Anterior cingulate cortex (tissue), 58 donors: ENCODE measurements around the gene PPP1R11.
"Not testable (repeated sequence)": the region's sequence is repeated elsewhere in the genome, so short reads cannot be mapped to it uniquely, and the experiment has no call there.

Experiments used
- DNase-seq, 58 donors: peaks; one replicate each; lab custom pipeline; 2025; lab: John Stamatoyannopoulos, UW

Gene PPP1R11

DNA sequence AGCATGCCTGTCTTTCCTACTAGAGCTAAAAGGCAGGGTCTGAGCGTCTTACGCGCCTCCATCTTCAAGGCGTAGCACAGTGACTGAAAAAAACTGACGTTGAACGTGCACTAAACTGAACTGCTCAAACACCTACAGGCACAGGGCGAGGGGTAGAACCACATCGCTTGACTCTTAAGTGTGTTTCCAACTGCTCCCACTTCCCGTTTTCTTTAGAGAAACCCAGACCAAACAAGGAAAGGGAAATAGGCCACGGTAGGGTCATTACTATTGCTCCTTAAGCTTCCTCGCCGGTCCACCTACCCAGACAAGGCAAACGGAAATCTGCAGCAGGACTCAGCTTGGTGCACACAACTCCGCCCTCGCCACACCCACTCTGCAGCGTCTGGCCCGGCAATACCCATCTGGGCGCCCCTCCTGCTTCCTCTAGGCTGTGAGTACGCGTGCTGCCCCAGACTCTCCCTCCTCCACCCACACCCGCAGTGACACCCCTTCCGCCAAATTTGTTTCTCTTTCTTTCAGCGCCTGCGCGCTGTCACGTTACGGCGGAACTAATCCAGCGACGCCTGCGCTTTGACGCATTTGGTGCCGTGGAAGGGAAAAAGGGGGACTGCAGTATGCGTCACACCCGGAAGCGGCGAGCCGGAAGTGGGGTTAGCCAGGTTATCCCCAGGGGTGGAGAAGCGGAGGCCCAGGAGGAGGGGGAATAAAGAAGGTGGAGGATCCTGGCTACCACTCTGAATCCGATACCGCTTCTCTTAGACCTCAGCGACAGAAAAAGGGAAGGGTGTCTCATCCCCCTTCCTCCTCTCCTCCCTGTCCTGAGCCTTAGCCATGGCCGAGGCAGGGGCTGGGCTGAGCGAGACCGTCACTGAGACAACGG, at the start of gene PPP1R11:
TSS of gene PPP1R11 (plus strand) at position 622 of the 883 bp plus-strand sequence. CDS start at position 835, 213 bp downstream.
- peak; percentile 93 to 100 (median 99) for DNase-seq

- DNase-seq: no peak
Measured at GRCh38 chr6:30019819-30020218, 47.2 kb upstream of the PPP1R11 start.

DNA sequence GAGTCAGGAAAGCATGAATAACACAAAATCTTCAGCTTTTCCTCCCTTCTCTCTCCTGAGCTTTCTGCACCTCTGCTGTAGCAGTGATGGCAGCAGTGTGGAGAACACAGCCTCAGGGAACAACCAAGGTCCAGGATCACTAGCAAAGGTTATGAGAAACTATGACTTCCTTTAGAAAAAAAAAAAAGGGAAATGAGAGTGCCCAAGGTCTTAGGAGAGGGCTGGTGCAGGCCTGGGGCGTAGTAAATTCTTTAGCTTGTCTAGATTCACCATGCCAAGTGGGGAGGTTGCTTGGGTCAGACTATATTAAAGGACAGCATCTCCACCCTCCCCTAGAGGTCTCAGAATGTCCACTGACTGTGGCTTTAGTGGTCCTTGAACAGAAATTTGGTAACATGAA, 46.4 kb upstream of the PPP1R11 start:
- no peak for DNase-seq

DNA sequence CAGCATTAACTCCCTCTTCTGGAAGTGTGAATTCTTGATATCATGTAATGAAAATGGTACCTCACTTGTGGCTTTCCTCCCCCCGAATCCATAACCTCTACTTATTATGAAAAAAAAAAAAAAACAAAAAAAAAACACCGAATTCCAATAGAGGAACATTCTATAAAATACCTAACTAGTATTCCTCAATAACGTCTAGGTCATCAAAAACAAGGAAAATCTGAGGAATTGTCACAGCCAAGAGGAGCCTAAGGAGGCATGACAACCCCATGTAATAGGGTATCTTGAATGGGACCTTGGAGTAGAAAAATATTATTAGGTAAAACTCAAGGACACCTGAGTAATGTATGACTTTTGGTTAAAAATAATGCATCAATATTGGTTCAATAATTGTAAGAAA, 44.8 kb upstream of the PPP1R11 start:
- DNase-seq: no peak

- not testable (repeated sequence) for DNase-seq
Measured at GRCh38 chr6:30022712-30023111, 44.3 kb upstream of the PPP1R11 start.

DNA sequence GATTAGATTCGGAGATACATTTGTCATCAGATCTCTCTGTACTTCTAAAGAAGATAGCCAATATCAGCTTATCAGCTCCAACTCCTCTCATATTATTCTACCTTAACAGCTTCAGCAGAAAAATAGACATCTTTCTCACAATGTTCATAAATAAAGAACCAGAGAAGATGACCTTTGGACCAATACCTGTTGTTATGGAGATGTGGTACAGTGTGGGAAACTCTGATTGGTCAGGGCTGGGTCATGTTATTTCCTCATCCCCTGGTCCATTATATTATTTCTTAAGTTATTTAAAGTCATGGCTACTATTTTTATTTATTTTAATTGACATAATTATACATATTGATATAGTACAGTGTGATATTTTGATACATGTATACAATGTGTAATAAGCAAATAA, 41.8 kb upstream of the PPP1R11 start:
- DNase-seq: no peak

- no peak for DNase-seq
Measured at GRCh38 chr6:30029588-30029987, 37.4 kb upstream of the PPP1R11 start.

- no peak for DNase-seq
Measured at GRCh38 chr6:30031381-30031780, 35.6 kb upstream of the PPP1R11 start.

- DNase-seq: not testable (repeated sequence)
Measured at GRCh38 chr6:30033440-30033839, 33.6 kb upstream of the PPP1R11 start.

DNA sequence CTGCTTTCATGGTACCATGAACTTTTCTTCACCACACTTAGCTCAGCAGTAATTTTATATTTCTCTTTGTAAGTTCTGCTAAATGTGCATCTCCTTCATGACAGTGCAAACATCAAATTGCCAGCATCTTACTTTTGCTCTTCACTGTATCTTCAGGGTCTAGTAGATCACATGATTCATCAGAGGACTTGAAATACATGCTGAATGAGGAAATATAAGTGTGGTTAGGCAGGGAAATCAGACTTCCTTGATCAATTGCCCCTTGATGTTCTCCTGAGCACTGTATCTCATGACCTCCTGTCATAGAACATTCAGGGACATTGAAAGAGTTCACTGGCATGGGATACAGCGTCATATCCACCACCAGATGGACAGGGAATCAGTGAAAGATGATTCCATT, 31.2 kb upstream of the PPP1R11 start:
- DNase-seq: no peak

DNA sequence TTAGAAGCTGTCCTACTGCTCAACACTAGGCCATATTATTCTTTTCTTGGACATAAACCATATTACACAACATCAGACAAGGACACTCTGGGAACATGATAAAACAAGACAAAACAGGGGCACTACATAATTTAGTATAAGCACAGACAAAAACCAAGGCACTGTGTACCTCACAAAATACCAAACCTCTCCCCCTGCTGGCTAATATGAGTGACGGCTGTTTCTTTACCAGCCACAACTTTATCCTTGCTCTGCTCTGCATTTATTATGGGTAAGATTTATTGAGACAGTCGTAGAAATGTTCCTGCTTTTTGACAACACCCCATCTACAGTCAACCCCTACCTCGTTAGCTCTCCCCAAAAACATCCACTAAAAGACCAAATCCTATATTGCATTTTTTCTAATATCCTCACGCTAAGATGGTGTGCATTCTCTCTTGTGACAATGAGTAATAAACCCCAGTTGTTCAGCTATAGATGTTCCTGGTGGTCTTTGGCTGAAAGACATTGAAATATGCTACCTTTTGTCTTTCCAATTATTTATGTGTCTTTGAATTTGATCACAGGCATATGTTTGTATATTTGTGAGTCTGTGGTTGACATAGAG, 29.7 kb upstream of the PPP1R11 start:
- no peak for DNase-seq

DNA sequence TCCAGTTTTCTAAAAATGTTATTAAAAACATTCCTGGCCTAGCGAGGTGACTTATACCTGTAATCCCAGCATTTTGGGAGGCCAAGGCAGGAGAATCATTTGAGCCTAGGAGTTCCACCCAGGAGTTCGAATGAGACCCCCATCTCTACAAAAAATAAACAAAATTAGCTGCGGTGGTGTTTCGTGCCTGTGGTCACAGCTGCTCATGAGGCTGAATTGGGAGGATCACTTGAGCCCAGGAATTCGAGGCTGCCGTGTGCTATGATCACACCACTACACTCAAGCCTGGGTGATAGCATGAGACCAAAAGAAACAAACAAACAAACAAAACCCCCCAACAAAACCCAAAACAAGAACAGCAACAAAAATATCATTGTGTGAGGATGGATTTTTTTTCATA, 25.8 kb upstream of the PPP1R11 start:
- DNase-seq: no peak

DNA sequence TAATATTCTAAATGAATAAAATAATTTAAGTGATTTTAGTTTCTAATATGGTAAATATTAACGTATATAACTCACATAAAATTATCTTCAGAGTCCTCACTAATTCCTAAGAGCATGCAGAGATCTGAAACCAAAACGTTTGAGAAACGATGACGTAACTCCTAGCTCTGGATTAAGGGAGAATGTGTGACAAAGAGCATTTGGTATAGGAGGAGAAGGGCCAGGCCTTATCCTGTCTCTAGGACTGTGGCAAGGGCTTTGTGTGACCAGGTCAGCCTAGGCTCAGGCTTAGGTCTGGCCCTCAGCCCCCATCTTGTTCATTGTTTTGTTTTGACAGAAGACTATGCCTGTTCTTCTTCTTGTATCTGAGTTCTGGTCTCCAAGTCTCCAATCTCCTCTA, 25.2 kb upstream of the PPP1R11 start:
- DNase-seq: no peak

DNA sequence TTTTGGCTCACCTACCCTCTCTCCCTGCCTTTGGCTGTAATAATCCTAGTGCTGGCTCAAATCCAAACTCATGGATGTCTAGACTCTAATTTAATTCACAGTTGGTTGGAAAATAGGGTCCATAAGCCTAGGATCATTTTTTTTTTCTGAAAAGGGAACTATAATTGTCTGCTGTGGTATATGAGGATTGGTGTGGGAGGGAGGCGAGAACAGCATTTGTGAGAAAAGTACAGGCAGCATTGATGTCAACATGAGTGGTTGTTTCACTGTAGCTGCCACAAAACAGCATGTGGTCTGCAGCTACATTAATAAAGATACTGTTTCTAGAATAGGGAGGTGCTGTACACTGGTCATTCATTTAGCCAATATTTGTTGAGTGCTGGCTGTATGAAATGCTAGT, 24.5 kb upstream of the PPP1R11 start:
- DNase-seq: peak in 5 of 58 donors; percentile 0 to 10 (median 9)

GRCh38 chr6:30042914-30043313, 24.1 kb upstream of the PPP1R11 start:
- DNase-seq: no peak

- DNase-seq: no peak
Measured at GRCh38 chr6:30043744-30044143, 23.3 kb upstream of the PPP1R11 start.

- DNase-seq: no peak
Measured at GRCh38 chr6:30044630-30045029, 22.4 kb upstream of the PPP1R11 start.

GRCh38 chr6:30047220-30047619, 19.8 kb upstream of the PPP1R11 start:
- DNase-seq: no peak

GRCh38 chr6:30053682-30054081, 13.3 kb upstream of the PPP1R11 start:
- DNase-seq: no peak

GRCh38 chr6:30055513-30055912, 11.5 kb upstream of the PPP1R11 start:
- no peak for DNase-seq

DNA sequence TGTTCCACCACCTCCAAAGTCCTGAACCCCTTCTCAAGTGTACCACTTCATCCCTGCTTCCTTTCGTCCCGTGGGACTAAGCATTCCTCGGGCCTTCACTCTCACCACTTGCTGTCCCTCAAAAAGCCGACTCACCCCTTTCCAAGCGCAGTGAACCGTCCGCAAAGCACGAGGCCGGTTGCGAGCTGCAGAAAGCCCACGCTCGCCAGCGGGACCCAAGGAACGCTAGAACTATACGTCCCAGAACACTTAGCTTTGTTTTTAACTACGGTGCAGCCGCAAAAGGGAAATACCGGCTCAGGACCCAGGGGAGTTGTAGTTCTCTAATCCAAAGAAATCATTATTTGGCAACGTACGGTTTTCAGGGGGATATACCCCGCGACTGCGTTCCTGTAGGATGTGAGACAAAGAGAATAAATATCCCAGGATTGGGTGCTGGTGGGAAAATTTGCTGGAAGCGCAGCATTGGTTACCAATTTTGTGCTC, 6.3 kb upstream of the PPP1R11 start:
- DNase-seq: peak in 14 of 58 donors; percentile 4 to 71 (median 26)
